Measurements from ENCODE around the gene COL2A1. TPM values are rescaled to one million over a fixed set of nuclear protein-coding genes. Genes with fewer than 3 reads are reported as not detected.

COL2A1 gene
- total RNA-seq, 1 donor from 2014 or later, result not detected

- DNase-seq, result no peak
- no peak for ATAC-seq (ENCODE audit: poor library complexity)
- intact Hi-C loops (cut with DNase I), result no loop called here
Observed at GRCh38 chr12:47999816-48000215, 4.5 kb downstream of the COL2A1 start.

DNA sequence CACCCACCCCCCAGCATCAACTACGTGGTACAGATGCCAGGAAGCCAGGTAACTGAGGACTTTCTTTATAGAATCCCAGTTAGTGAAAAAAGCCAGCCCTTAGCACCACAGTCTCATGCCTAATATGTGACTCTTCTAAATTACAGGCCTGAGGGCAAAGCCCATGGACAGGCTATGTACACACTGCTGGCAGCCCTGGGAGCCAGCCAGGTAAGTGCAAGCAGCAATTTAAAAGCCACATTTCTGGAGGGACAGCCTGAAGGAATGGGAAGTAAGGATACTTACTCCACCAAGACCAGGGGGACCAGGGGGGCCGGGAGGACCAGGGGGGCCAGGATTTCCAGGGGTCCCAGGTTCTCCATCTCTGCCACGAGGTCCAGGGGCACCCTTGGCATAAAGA lies 7.0 kb downstream of the COL2A1 start:
- intact Hi-C loops (cut with DNase I), result no loop called here
- no peak for DNase-seq
- ATAC-seq (ENCODE audit: poor library complexity), result no peak

DNA sequence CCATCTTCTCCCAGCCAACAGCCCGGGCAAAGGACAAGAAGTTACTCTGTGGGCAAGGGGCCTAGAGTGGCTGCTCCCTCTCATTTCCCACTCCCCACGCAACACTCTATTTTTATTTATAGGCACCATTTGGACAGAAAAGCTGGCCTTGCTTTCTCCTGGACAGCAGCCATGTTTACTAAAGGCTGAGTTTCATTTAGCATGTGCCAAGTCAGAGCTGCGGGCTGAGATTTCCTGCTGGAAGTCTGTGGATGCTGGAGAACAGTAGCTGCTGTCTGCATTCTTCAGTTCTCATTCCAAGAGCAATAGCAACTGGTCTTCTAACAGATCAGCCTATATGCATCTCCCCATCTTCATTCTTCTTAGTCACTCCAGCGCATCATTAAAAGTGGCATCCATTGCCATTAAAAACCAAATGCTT lies 8.3 kb downstream of the COL2A1 start:
- DNase-seq (no peak), ATAC-seq (ENCODE audit: poor library complexity) (peak; percentile 45)
- intact Hi-C loops (cut with DNase I), result no loop called here

DNA sequence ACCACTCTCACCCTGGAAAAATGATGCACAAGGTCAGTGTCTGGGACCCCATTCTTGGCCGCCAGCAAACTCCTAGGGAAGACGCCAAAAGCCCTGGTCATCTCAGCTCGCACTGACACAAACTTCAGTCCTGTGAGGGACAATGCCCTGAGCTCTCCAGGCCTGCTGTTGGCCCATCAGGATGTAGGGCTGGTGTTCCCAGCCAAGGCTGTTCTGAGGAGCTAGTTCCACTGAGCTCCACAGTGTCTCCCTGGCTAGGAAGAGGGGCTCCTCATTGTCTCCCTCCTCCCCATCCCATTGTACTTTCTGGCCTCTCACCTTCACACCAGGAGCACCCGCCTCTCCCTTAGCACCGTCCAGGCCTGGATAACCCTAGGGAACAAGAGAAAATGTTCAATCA lies 10.8 kb downstream of the COL2A1 start:
- intact Hi-C loops (cut with DNase I), result no loop called here
- ATAC-seq (ENCODE audit: poor library complexity) (no peak), DNase-seq (no peak)

DNA sequence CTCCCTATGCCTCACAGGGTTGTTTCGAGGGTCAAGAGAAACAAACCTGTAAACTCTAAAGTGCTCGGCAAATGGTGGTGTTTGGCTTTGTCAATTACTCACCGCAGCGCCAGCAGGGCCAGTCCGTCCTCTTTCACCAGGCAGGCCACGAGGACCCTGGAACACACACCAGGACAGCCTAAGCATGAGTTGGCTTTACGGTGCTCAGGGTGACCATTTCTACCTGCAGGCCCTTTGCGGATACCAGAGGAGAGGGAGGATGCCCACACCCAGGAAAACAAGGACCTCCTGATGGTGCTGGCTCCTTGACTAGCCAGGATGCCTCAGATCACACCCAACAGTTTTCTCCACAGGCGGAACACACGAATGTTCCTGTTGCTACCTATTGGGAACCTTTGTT lies 11.5 kb downstream of the COL2A1 start:
- intact Hi-C loops (cut with DNase I), result no loop called here
- DNase-seq, result no peak
- no peak for ATAC-seq (ENCODE audit: poor library complexity)

- intact Hi-C loops (cut with DNase I), result no loop called here
- no peak for DNase-seq
- no peak for ATAC-seq (ENCODE audit: poor library complexity)
Observed at GRCh38 chr12:47991106-47992061, 12.9 kb downstream of the COL2A1 start.

GRCh38 chr12:47990351-47991105 lies 13.7 kb downstream of the COL2A1 start:
- DNase-seq (no peak), ATAC-seq (ENCODE audit: poor library complexity) (no peak)
- intact Hi-C loops (cut with DNase I), result no loop called here

GRCh38 chr12:47989666-47990065 lies 14.6 kb downstream of the COL2A1 start:
- no peak for DNase-seq
- intact Hi-C loops (cut with DNase I), result no loop called here
- no peak for ATAC-seq (ENCODE audit: poor library complexity)

- no peak for ATAC-seq (ENCODE audit: poor library complexity)
- DNase-seq, result no peak
- intact Hi-C loops (cut with DNase I), result no loop called here
Observed at GRCh38 chr12:47989023-47989417, 15.3 kb downstream of the COL2A1 start.

- intact Hi-C loops (cut with DNase I), result no loop called here
- ATAC-seq (ENCODE audit: poor library complexity) (peak; percentile 62), DNase-seq (no peak)
Observed at GRCh38 chr12:47988073-47989022, 15.9 kb downstream of the COL2A1 start.

DNA sequence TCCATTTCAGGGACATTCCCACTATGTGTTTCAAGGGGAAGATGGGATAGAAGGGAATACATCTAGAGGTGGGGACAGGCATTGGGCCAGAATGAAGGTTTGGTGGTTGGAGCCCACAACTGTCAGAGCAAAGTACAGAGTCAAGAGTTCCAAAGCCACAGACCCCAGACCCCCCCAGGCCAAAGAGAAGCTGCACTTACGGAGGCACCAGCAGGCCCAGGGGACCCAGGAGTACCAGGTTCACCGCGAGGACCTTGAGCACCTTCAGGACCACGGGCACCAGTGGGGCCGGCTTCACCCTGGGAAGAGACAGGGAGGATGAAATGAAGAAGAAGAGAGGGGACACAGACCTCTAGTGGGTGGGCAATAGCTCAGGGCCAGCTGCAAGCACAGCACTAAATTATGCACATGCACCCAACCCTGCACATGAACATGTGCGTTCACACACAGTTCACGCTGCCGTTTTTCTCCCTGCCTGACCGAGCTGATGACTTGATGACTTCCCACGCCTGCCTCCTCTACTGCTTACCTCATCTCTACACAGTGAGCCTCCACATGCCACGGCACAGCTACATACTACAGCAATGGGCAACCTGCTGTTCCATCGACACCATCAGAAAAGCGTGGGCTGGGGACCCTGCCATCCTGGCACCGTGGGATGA lies 16.7 kb downstream of the COL2A1 start:
- intact Hi-C loops (cut with DNase I), result no loop called here
- ATAC-seq (ENCODE audit: poor library complexity) (peak; percentile 23), DNase-seq (no peak)

- DNase-seq (no peak), ATAC-seq (ENCODE audit: poor library complexity) (no peak)
- intact Hi-C loops (cut with DNase I), result no loop called here
Observed at GRCh38 chr12:47986832-47987231, 17.4 kb downstream of the COL2A1 start.

DNA sequence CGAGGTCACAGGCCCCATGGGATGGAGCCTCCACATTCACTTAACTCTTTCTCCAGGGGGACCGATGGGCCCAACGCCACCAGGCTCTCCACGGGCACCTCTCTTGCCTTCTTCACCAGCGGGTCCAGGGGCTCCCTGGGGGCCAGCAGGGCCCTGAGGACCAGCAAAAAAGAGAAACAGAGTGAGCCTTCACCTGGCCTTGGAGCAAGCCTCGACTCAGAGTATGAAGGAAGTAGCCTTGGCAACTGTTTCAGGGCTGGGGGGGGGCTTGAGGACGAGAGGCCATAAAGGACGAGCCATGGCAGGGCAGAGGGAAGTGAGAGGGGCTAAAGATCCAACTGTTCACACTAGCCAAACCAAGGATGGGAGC lies 18.0 kb downstream of the COL2A1 start:
- ATAC-seq (ENCODE audit: poor library complexity) (no peak), DNase-seq (no peak)
- intact Hi-C loops (cut with DNase I), result no loop called here

GRCh38 chr12:47985596-47986290 lies 18.5 kb downstream of the COL2A1 start:
- ATAC-seq (ENCODE audit: poor library complexity) (no peak), DNase-seq (no peak)
- intact Hi-C loops (cut with DNase I), result no loop called here

DNA sequence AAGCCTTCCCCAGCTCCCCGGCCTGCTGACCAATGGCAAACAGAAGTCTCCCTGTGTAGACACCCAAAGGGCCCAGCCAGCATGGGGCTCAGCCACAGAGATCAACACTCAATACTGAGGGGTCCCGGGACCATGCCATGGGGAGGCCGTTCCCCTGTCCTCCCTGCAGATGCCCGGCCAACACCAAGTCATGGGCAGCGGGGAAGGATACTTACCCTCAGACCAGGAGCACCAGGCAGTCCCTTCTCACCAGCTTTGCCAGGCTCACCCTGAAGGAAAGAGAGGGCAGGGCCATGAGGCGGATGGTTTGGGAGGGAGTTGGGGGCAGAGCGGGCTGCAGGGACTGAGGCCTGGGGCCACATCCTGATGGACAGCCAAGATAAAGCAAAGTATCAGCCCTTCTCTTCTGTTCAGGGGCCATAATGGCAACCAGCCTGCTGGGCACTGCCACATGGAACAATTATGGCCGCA lies 19.9 kb downstream of the COL2A1 start:
- intact Hi-C loops (cut with DNase I), result no loop called here
- DNase-seq (no peak), ATAC-seq (ENCODE audit: poor library complexity) (no peak)

- intact Hi-C loops (cut with DNase I), result no loop called here
- no peak for ATAC-seq (ENCODE audit: poor library complexity)
- no peak for DNase-seq
Observed at GRCh38 chr12:47983541-47984115, 20.6 kb downstream of the COL2A1 start.

DNA sequence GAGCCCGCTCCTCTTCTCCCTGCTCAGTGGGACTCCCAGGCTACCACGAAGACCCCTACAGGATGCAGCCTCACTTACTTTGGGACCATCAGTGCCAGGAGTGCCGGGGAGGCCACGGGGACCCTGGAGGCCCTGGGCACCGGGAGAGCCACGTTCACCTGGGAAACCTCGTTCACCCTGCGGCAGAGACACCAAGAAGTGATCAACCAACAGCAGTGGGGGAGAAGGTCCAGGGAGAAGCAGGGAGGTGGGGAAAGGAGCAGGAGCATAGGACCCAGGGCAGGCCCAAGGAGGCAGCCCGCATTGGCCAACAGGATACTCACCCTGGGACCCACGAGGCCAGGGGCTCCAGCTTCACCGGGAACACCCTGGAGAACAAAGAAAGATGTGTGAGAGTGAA lies 21.5 kb downstream of the COL2A1 start:
- ATAC-seq (ENCODE audit: poor library complexity) (no peak), DNase-seq (no peak)
- intact Hi-C loops (cut with DNase I), result no loop called here

All from Right ventricle myocardium superior (tissue), 1 donor.